B cell (primary cell): ENCODE results near the gene PIGA.

Experiments
- EZH2 ChIP-seq: IDR thresholded peaks from 2 replicates; pipeline ENCODE4 v1.6.1; 2012; ENCODE audit warnings: borderline replicate concordance, low read depth, mild to moderate bottlenecking, moderate library complexity, low read length; ENCODE audit not compliant: insufficient read depth, poor library complexity, severe bottlenecking
- TF ChIP-seq, protein P1 (sequence below): fragments of 200-600 bp; IDR thresholded peaks from one replicate; pipeline ENCODE4 v1.8.0; 2022; ENCODE audit warnings: antibody characterized with exemption, mild to moderate bottlenecking

- TF ChIP-seq, protein P1, sequence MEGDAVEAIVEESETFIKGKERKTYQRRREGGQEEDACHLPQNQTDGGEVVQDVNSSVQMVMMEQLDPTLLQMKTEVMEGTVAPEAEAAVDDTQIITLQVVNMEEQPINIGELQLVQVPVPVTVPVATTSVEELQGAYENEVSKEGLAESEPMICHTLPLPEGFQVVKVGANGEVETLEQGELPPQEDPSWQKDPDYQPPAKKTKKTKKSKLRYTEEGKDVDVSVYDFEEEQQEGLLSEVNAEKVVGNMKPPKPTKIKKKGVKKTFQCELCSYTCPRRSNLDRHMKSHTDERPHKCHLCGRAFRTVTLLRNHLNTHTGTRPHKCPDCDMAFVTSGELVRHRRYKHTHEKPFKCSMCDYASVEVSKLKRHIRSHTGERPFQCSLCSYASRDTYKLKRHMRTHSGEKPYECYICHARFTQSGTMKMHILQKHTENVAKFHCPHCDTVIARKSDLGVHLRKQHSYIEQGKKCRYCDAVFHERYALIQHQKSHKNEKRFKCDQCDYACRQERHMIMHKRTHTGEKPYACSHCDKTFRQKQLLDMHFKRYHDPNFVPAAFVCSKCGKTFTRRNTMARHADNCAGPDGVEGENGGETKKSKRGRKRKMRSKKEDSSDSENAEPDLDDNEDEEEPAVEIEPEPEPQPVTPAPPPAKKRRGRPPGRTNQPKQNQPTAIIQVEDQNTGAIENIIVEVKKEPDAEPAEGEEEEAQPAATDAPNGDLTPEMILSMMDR, result no peak
- no peak for TF ChIP-seq EZH2
Measured at GRCh38 chrX:15311119-15311518, 24.2 kb downstream of the PIGA start.
